HepG2 (cell line): ENCODE data around the gene SUN5. TPM values are rescaled to one million over a fixed set of nuclear protein-coding genes. Genes with fewer than 3 reads are reported as not detected.

ENCODE experiments used
- JARID2 ChIP-seq: sonication (generic); formaldehyde crosslinking; IDR thresholded peaks from 2 replicates; pipeline ENCODE4 v1.8.1; 2023; ENCODE audit warnings: missing genetic modification reagents, inconsistent platforms; ENCODE audit not compliant: insufficient replicate concordance
- MED1 ChIP-seq: sonication (generic); formaldehyde crosslinking; IDR thresholded peaks from 2 replicates; pipeline ENCODE4 v1.4.0; 2020; ENCODE audit warnings: missing genetic modification reagents
- MXD4 ChIP-seq: IDR thresholded peaks from 2 replicates; pipeline ENCODE4 v1.6.1; 2016; ENCODE audit warnings: mild to moderate bottlenecking, missing biosample characterization, missing genetic modification reagents
- NFE2L1 ChIP-seq: sonication (generic); formaldehyde crosslinking; IDR thresholded peaks from 2 replicates; pipeline ENCODE4 v1.4.0; 2020; ENCODE audit warnings: missing genetic modification reagents, mild to moderate bottlenecking, borderline replicate concordance
- NR2F6 ChIP-seq, 2 experiments: IDR thresholded peaks; 2 replicates each; pipeline ENCODE4 v1.6.1; 2016; ENCODE audit warnings: antibody characterized with exemption in 1 of 2, mild to moderate bottlenecking in 1 of 2
- POLR2AphosphoS5 ChIP-seq: IDR thresholded peaks from 2 replicates; pipeline ENCODE4 v1.6.1; 2012; ENCODE audit warnings: low read depth, low read length
- POLR2G ChIP-seq: fragments of 200-400 bp; formaldehyde crosslinking; IDR thresholded peaks from 2 replicates; pipeline ENCODE4 v1.6.1; 2018; ENCODE audit warnings: mild to moderate bottlenecking, low read depth, low read length, moderate library complexity
- ZNF20 ChIP-seq: sonication (generic); formaldehyde crosslinking; IDR thresholded peaks from 2 replicates; pipeline ENCODE4 v1.4.0; 2020; ENCODE audit warnings: mild to moderate bottlenecking, moderate library complexity, missing genetic modification reagents
- ZNF225 ChIP-seq: sonication (generic); formaldehyde crosslinking; IDR thresholded peaks from 2 replicates; pipeline ENCODE4 v1.4.0; 2020; ENCODE audit warnings: mild to moderate bottlenecking, missing genetic modification reagents
- ZNF615 ChIP-seq: sonication (generic); formaldehyde crosslinking; IDR thresholded peaks from 2 replicates; pipeline ENCODE4 v1.5.0; 2020; ENCODE audit warnings: mild to moderate bottlenecking, missing genetic modification reagents, borderline replicate concordance
- ZNF660 ChIP-seq: sonication (generic); formaldehyde crosslinking; IDR thresholded peaks from 2 replicates; pipeline ENCODE4 v1.5.1; 2020; ENCODE audit warnings: mild to moderate bottlenecking, low read depth, missing genetic modification reagents, borderline replicate concordance
- polyA plus RNA-seq, 8 experiments: library from polyadenylated mRNA; depleted of rRNA in 3 of 8; stranded (reverse) in 7 of 8; unstranded in 1 of 8; fragments of >200 nt; fragmentation: Illumina TruSeq in 4 of 8; extraction: Trizol in 4 of 8; gene quantifications; 2 replicates each; pipeline versions ENCODE4 v1.2.1 to v1.2.3, GENCODE V29; 2011 to 2016; ENCODE audit warnings: low read depth in 4 of 8, missing spikeins in 1 of 8, mixed read lengths in 1 of 8; ENCODE audit not compliant: insufficient read depth in 1 of 8
- total RNA-seq, 5 experiments: library from RNA; depleted of rRNA; stranded (reverse); fragments of >200 nt; fragmentation: Illumina TruSeq; extraction: Trizol; gene quantifications; 2 replicates each; pipeline ENCODE4 v1.2.3, GENCODE V29; 2016; ENCODE audit warnings: low read depth in 1 of 5
- TF ChIP-seq, protein P1 (sequence below): sonication (generic); formaldehyde crosslinking; IDR thresholded peaks from 2 replicates; pipeline ENCODE4 v1.4.0; 2020; ENCODE audit warnings: mild to moderate bottlenecking, missing genetic modification reagents
- TF ChIP-seq, protein P2 (sequence below): sonication (generic); formaldehyde crosslinking; IDR thresholded peaks from 2 replicates; pipeline ENCODE4 v1.5.0; 2020; ENCODE audit warnings: missing genetic modification reagents
- TF ChIP-seq, protein P3 (sequence below): sonication (generic); formaldehyde crosslinking; IDR thresholded peaks from 2 replicates; pipeline ENCODE4 v1.4.0; 2020; ENCODE audit warnings: mild to moderate bottlenecking, missing genetic modification reagents, borderline replicate concordance
- TF ChIP-seq, protein P4 (sequence below): sonication (generic); formaldehyde crosslinking; IDR thresholded peaks from 2 replicates; pipeline ENCODE4 v1.4.0; 2020; ENCODE audit warnings: missing genetic modification reagents
- TF ChIP-seq, protein P5 (sequence below): sonication (generic); formaldehyde crosslinking; IDR thresholded peaks from 2 replicates; pipeline ENCODE4 v1.4.0; 2020; ENCODE audit warnings: missing genetic modification reagents, borderline replicate concordance

Gene SUN5
- total and polyA plus RNA-seq, 2 of the 13 experiments (the other 11 are each of a cell fraction or from before 2014, with no cell fraction given) = not detected

DNA sequence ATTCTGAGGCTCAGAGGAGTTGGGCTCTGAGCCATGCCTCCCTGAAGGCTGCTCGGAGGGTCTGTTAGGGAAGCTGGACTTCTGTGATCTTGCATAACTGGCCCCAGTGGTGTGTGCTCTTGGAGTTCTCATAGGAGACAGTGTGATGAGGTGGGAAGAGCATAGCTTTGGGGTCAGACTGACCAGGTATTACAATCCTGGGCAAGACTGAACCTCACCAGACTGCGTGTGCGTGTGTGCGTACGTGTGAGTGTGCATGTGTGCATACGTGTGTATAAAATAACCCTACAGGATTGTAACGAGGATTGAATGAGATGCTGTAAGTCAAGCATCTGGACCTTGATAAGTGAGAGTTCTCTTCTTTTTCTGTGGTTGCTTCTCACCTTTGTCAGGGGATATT is 13.3 kb upstream of the SUN5 start (continued):
- TF ChIP-seq, protein P1, sequence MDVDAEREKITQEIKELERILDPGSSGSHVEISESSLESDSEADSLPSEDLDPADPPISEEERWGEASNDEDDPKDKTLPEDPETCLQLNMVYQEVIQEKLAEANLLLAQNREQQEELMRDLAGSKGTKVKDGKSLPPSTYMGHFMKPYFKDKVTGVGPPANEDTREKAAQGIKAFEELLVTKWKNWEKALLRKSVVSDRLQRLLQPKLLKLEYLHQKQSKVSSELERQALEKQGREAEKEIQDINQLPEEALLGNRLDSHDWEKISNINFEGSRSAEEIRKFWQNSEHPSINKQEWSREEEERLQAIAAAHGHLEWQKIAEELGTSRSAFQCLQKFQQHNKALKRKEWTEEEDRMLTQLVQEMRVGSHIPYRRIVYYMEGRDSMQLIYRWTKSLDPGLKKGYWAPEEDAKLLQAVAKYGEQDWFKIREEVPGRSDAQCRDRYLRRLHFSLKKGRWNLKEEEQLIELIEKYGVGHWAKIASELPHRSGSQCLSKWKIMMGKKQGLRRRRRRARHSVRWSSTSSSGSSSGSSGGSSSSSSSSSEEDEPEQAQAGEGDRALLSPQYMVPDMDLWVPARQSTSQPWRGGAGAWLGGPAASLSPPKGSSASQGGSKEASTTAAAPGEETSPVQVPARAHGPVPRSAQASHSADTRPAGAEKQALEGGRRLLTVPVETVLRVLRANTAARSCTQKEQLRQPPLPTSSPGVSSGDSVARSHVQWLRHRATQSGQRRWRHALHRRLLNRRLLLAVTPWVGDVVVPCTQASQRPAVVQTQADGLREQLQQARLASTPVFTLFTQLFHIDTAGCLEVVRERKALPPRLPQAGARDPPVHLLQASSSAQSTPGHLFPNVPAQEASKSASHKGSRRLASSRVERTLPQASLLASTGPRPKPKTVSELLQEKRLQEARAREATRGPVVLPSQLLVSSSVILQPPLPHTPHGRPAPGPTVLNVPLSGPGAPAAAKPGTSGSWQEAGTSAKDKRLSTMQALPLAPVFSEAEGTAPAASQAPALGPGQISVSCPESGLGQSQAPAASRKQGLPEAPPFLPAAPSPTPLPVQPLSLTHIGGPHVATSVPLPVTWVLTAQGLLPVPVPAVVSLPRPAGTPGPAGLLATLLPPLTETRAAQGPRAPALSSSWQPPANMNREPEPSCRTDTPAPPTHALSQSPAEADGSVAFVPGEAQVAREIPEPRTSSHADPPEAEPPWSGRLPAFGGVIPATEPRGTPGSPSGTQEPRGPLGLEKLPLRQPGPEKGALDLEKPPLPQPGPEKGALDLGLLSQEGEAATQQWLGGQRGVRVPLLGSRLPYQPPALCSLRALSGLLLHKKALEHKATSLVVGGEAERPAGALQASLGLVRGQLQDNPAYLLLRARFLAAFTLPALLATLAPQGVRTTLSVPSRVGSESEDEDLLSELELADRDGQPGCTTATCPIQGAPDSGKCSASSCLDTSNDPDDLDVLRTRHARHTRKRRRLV (CRISPR knock-in tag) = no peak
- TF ChIP-seq, protein P2, sequence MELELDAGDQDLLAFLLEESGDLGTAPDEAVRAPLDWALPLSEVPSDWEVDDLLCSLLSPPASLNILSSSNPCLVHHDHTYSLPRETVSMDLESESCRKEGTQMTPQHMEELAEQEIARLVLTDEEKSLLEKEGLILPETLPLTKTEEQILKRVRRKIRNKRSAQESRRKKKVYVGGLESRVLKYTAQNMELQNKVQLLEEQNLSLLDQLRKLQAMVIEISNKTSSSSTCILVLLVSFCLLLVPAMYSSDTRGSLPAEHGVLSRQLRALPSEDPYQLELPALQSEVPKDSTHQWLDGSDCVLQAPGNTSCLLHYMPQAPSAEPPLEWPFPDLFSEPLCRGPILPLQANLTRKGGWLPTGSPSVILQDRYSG = no peak
- no peak for TF ChIP-seq MED1 (CRISPR knock-in tag)
- TF ChIP-seq, protein P3, sequence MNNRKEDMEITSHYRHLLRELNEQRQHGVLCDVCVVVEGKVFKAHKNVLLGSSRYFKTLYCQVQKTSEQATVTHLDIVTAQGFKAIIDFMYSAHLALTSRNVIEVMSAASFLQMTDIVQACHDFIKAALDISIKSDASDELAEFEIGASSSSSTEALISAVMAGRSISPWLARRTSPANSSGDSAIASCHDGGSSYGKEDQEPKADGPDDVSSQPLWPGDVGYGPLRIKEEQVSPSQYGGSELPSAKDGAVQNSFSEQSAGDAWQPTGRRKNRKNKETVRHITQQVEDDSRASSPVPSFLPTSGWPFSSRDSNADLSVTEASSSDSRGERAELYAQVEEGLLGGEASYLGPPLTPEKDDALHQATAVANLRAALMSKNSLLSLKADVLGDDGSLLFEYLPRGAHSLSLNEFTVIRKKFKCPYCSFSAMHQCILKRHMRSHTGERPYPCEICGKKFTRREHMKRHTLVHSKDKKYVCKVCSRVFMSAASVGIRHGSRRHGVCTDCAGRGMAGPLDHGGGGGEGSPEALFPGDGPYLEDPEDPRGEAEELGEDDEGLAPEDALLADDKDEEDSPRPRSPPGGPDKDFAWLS = no peak
- TF ChIP-seq ZNF615 = no peak
- no peak for TF ChIP-seq MXD4 (CRISPR knock-in tag)
- TF ChIP-seq NR2F6 (IDR thresholded peaks at IDR 0.05) = no peak
- no peak for TF ChIP-seq NR2F6 (CRISPR knock-in tag; IDR thresholded peaks at IDR 0.05)
- TF ChIP-seq ZNF225 = no peak
- TF ChIP-seq ZNF20 (CRISPR knock-in tag) = no peak
- no peak for TF ChIP-seq JARID2 (CRISPR knock-in tag)
- TF ChIP-seq, protein P4, sequence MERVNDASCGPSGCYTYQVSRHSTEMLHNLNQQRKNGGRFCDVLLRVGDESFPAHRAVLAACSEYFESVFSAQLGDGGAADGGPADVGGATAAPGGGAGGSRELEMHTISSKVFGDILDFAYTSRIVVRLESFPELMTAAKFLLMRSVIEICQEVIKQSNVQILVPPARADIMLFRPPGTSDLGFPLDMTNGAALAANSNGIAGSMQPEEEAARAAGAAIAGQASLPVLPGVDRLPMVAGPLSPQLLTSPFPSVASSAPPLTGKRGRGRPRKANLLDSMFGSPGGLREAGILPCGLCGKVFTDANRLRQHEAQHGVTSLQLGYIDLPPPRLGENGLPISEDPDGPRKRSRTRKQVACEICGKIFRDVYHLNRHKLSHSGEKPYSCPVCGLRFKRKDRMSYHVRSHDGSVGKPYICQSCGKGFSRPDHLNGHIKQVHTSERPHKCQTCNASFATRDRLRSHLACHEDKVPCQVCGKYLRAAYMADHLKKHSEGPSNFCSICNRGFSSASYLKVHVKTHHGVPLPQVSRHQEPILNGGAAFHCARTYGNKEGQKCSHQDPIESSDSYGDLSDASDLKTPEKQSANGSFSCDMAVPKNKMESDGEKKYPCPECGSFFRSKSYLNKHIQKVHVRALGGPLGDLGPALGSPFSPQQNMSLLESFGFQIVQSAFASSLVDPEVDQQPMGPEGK (CRISPR knock-in tag) = no peak
- no peak for TF ChIP-seq ZNF660 (CRISPR knock-in tag)
- TF ChIP-seq, protein P5, sequence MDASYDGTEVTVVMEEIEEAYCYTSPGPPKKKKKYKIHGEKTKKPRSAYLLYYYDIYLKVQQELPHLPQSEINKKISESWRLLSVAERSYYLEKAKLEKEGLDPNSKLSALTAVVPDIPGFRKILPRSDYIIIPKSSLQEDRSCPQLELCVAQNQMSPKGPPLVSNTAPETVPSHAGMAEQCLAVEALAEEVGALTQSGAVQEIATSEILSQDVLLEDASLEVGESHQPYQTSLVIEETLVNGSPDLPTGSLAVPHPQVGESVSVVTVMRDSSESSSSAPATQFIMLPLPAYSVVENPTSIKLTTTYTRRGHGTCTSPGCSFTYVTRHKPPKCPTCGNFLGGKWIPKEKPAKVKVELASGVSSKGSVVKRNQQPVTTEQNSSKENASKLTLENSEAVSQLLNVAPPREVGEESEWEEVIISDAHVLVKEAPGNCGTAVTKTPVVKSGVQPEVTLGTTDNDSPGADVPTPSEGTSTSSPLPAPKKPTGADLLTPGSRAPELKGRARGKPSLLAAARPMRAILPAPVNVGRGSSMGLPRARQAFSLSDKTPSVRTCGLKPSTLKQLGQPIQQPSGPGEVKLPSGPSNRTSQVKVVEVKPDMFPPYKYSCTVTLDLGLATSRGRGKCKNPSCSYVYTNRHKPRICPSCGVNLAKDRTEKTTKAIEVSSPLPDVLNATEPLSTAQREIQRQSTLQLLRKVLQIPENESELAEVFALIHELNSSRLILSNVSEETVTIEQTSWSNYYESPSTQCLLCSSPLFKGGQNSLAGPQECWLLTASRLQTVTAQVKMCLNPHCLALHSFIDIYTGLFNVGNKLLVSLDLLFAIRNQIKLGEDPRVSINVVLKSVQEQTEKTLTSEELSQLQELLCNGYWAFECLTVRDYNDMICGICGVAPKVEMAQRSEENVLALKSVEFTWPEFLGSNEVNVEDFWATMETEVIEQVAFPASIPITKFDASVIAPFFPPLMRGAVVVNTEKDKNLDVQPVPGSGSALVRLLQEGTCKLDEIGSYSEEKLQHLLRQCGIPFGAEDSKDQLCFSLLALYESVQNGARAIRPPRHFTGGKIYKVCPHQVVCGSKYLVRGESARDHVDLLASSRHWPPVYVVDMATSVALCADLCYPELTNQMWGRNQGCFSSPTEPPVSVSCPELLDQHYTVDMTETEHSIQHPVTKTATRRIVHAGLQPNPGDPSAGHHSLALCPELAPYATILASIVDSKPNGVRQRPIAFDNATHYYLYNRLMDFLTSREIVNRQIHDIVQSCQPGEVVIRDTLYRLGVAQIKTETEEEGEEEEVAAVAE (CRISPR knock-in tag) = no peak
- TF ChIP-seq POLR2AphosphoS5 = peak; percentile 63
- TF ChIP-seq NFE2L1 (CRISPR knock-in tag) = no peak
- TF ChIP-seq POLR2G = peak; percentile 18; the same call in 1 of the 2 replicates
